ENCODE measurements around the gene DLG3. TPM values are rescaled to one million over a fixed set of nuclear protein-coding genes. Genes with fewer than 3 reads are reported as not detected.

Gene DLG3
- 1.3 and 2.9 TPM in 2 replicates for total RNA-seq

GRCh38 chrX:70444326-70444945 is at the start of gene DLG3:
Gene DLG3 (plus strand): TSS chrX:70444835. CDS start chrX:70445202, 367 bp downstream.

GRCh38 chrX:70422851-70423341 is 21.7 kb upstream of the DLG3 start, which contains the start of gene GDPD2:
Gene GDPD2 (plus strand): TSS chrX:70423314. CDS start chrX:70424985, 1,671 bp downstream.

Other genes starting within 250 kb of the DLG3 start
- not detected in 2 replicates for gene AWAT1, start 210.2 kb upstream of the DLG3 start, total RNA-seq
- gene P2RY4, start 184.6 kb upstream of the DLG3 start, total RNA-seq: not detected in 2 replicates
- gene ARR3, start 176.5 kb upstream of the DLG3 start, total RNA-seq: not detected in 2 replicates
- not detected in 2 replicates for gene RAB41, start 162.7 kb upstream of the DLG3 start, total RNA-seq
- 39.6 and 43.0 TPM in 2 replicates for gene PDZD11, start 154.9 kb upstream of the DLG3 start, total RNA-seq
- 15.9 and 22.5 TPM in 2 replicates for gene KIF4A, start 154.7 kb upstream of the DLG3 start, total RNA-seq
- not detected in 2 replicates for gene GDPD2, start 21.5 kb upstream of the DLG3 start, total RNA-seq

Data from epithelial cell of umbilical artery (primary cell).